Mesodermal cell (in vitro differentiated cells): ENCODE data around the gene SLC17A8.

Experiments
- H3K27ac ChIP-seq: 2 replicates; pipeline ENCODE4 v1.7.0; 2013; ENCODE audit warnings: mild to moderate bottlenecking, low read depth, low read length, moderate library complexity; ENCODE audit not compliant: severe bottlenecking
- H3K36me3 ChIP-seq: 2 replicates; pipeline ENCODE4 v1.7.1; 2013; ENCODE audit warnings: mild to moderate bottlenecking, low read length, moderate library complexity; ENCODE audit not compliant: control insufficient read depth, insufficient read depth
- H3K4me1 ChIP-seq: one replicate; pipeline ENCODE4 v1.7.1; 2013; ENCODE audit warnings: mild to moderate bottlenecking, low read length; ENCODE audit not compliant: insufficient read depth, control insufficient read depth, poor library complexity, severe bottlenecking
- H3K4me3 ChIP-seq: 2 replicates; pipeline ENCODE4 v1.7.0; 2013; ENCODE audit warnings: low read length, control low read depth, mild to moderate bottlenecking; ENCODE audit not compliant: insufficient read depth, poor library complexity, severe bottlenecking; ENCODE audit errors: extremely low read depth
- H3K9me3 ChIP-seq: 2 replicates; pipeline ENCODE4 v1.7.1; 2013; ENCODE audit warnings: mild to moderate bottlenecking, low read length, moderate library complexity; ENCODE audit not compliant: control insufficient read depth
- WGBS, 2 experiments: methylation state at CpG; one replicate each; pipeline ENCODE4 v1.1.5; 2013; ENCODE audit warnings: missing lambda C conversion rate in 2 of 2; ENCODE audit not compliant: insufficient coverage in 2 of 2; 5-methylcytosine and 5-hydroxymethylcytosine counted together

Gene SLC17A8

DNA sequence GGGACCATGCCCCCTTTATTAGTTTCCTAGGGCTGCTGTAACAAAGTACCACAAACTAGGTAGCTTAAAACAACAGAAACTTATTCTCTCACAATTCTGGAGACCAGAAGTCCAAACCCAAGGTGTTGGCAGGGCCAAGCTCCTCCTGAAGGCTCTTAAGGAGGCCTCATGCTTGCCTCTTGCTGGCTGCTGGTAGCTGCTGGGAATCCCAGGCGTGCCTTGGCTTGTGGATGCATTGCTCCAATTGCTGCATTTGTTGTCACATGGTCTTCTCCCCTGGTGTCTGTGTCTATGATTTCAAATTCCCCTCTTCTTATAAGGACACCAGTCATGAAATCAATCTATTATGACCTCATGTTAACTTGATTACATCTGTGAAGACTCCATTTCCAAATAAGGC, 11.2 kb downstream of the SLC17A8 start:
- Histone ChIP-seq H3K9me3 (no peaks in the 10 kb centered on the region), H3K4me1 (no peaks in the 10 kb centered on the region), H3K27ac (no peak overlapping the region), H3K4me3 (no peak overlapping the region), H3K36me3 (no peaks in the 10 kb centered on the region)
- 75 to 77% methylated on average over 1 of the region's 1 CpG for WGBS, 2 experiments

DNA sequence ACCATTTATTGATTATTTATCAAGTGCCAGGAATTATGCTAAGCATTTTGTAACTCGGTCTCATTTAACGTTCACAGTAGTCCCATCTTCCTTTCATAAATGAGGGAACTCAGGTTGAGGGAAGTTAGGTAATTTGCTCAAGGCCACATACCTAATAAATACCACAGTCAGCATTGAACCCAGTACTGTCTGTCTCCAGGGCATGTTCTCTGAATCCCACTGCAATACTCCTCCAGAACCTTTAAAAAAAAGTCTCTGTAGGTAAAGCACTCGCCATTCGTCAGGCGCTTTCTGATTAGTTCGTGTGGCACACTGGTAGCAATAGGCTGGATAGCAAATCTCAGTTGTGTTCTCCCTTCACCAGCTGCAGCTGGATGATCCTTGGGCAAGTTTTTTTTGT, 14.3 kb downstream of the SLC17A8 start:
- Histone ChIP-seq H3K9me3 (no peaks in the 10 kb centered on the region), H3K4me3 (no peak overlapping the region), H3K4me1 (no peaks in the 10 kb centered on the region), H3K27ac (no peak overlapping the region), H3K36me3 (no peaks in the 10 kb centered on the region)
- WGBS, 2 experiments: 80 to 87% methylated on average over 3 to 4 of the region's 6 CpGs

DNA sequence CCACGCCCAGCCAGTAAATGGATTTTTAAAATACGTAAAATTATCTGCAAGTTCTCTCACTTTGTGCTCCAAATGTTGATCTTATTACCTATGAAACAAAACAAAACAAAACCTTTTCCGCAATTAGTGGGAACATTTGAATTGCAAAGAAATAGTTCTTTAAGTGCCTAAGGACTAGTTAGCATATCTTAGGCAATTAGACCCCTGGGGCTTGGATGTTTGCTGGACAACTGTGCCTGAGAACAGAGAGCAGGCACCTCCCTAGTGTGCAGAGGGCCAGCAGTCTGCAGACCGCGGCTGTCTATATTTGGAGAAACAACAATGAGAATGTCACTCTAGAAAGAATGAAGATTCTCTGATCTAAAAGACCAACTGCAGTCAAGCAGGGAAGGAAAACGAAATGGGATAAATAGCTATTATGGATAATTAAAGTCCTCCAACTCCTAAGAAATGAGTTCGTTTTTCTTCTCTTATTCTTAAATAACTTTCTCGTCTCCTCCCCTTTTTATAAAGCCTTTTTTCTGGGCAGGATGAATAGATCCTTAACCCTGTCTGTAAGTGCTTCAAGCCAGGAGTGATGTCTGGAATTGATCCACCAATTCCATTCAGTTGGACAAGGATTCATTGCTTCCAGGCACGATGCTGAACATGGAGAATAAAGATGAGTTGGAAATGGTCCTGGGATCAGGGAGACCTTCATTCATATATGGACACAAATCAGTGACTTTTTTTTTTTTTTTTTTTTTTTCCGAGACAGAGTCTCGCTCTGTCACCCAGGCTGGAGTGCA, 16.2 kb downstream of the SLC17A8 start:
- Histone ChIP-seq H3K36me3 (no peaks in the 10 kb centered on the region), H3K27ac (no peak overlapping the region), H3K9me3 (no peaks in the 10 kb centered on the region), H3K4me3 (no peak overlapping the region), H3K4me1 (no peaks in the 10 kb centered on the region)
- WGBS, 2 experiments: 39% methylated on average over 3 of the region's 11 CpGs; no CpG with 5 or more reads in 1 of the 2 experiments

DNA sequence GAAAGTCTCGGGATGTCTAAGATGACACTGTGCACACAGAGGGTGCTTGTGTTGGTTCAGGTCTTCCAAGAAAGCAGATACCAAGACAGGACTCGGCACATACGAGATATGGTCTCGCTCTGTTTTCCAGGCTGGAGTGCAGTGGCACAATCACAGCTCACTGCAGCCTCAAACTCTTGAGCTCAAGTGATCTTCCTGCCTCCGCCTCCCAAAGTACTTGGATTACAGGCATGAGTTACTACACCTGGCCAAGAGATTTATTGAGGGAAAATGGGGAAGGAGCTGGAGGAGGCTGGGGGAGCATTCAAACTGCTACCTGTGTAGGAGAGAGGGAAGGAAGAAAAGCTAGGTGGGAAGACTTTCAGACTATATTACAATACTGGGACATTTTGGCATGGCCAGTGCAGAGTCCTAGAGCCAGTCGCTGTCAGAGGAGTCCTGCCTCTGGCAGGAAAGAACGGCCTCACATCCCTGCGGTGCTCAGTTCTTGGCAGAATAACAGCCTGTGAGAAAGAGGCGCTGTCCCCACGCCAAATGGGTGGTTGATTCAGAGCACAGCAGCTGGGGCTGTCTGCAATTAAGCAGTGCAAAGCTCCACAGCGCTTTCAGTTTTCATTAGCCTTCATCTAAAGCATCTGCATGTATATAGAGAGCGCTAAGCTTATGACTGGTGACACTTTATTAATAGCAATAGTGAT, 18.3 kb downstream of the SLC17A8 start:
- H3K9me3 ChIP-seq: no peaks in the 10 kb centered on the region
- H3K4me1 ChIP-seq: no peaks in the 10 kb centered on the region
- no peak overlapping the region for H3K27ac ChIP-seq
- WGBS, 2 experiments: 77 to 81% methylated on average over 9 to 10 of the region's 12 CpGs
- no peak overlapping the region for H3K4me3 ChIP-seq
- no peaks in the 10 kb centered on the region for H3K36me3 ChIP-seq

DNA sequence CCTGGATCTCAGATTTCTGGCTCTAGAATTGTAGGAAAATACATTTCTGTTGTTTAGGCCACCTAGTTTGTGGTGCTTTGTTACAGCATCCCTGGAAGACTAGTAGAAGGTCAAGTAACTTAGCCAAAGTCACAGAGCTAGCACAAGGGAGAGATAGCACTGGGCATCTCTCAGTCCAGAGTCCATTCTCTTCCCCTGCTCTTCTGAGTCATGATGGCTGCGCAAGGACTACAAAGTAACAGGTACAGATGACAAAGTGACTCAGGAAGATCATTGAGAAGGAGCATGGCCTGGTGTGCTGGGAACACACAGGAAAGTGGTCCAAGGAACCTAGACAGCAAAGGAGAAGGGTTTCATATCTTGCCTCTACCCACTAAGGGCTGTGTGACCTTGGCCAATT, 19.3 kb downstream of the SLC17A8 start:
- Histone ChIP-seq H3K4me1 (no peaks in the 10 kb centered on the region), H3K9me3 (no peaks in the 10 kb centered on the region), H3K36me3 (no peaks in the 10 kb centered on the region), H3K27ac (no peak overlapping the region), H3K4me3 (no peak overlapping the region)
- WGBS, 2 experiments: 100% methylated on average over 1 of the region's 1 CpG

DNA sequence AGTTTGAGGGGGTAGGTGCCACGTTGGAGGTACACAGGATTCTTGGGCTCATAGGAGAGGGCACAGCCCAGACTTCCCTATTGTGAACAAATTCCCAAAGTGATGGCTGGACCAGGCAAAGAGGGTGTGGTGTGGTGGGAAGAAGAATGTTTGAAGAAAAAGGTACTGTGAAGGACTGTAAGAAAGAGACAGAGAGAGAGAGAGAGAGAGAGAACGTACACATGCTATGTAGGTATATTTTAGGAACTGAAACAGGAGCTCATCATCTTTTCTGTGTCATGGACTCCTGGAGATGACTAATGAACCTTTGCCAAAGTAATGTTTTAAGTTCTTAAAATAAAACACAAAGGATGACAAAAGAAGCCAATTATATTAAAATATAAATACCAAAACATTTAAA, 24.5 kb downstream of the SLC17A8 start:
- WGBS, 2 experiments: 80 to 95% methylated on average over 1 to 2 of the region's 2 CpGs
- Histone ChIP-seq H3K4me1 (no peaks in the 10 kb centered on the region), H3K4me3 (no peak overlapping the region), H3K27ac (no peak overlapping the region), H3K36me3 (no peaks in the 10 kb centered on the region), H3K9me3 (no peaks in the 10 kb centered on the region)

DNA sequence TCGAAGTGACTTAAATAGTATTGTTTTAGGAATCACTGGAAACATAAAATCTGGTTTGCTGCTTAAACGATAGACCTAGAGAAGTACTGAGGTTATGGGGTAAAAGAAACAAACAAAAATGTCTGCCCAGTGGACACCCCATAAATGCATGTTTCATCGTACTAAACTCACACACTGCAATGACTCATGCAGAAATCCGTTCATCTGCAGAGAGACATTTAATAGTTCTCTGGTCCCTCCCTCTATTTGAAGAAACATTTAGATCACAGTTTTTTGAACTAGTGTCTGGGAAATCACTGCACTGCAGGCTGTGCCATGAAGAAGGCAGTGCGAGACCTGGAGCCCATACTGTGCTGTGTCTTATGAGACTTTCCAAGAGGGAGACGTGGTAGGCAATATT, 25.5 kb downstream of the SLC17A8 start:
- H3K4me1 ChIP-seq: no peaks in the 10 kb centered on the region
- no peaks in the 10 kb centered on the region for H3K36me3 ChIP-seq
- H3K27ac ChIP-seq: no peak overlapping the region
- WGBS, 2 experiments: 92 to 98% methylated on average over 4 to 5 of the region's 6 CpGs
- H3K4me3 ChIP-seq: no peak overlapping the region
- no peaks in the 10 kb centered on the region for H3K9me3 ChIP-seq

DNA sequence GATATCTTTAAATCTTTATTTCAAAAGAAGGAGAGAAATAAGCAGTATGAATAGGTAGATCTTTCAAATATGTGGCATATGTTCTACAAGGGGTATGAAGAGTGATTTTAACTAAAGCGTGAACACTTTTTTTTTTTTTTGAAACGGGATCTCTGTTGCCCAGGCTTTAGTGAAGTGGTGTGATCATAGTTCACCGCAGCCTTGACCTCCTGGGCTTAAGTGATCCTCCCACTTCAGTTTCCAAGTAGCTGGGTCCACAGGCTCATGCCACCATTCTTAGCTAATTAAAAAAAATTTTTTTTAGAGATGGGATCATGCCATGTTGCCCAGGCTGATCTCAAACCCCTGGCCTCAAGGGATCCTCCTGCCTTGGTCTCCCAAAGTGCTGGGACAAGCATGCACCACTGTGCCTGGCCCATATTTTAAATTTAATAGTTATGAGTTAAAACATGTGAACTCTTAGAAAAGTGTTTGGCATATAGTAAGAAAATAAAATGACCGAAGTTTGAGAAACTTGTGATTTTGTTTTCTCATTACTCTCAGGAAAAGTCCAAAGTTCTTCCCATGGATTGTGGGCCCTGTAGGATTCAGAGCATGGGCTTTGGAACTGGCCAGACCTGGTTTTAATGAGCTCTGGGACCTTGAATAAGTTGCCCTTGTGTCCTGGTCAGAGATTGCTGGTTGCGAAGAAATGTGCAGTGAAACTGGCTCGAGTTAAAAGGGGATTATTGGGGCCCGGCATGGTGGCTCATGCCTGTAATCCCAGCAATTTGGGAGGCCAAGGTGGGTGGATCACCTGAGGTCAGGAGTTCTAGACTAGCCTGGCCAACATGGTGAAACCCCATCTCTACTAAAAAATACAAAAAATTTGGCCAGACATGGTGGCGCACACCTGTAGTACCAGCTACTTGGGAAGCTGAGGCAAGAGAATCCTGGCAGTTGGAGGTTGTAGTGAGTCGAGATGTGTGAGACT, 27.0 kb downstream of the SLC17A8 start:
- Histone ChIP-seq H3K4me3 (no peak overlapping the region), H3K4me1 (no peaks in the 10 kb centered on the region), H3K36me3 (no peaks in the 10 kb centered on the region), H3K9me3 (no peaks in the 10 kb centered on the region), H3K27ac (no peak overlapping the region)
- WGBS, 2 experiments: 94 to 97% methylated on average over 5 of the region's 9 CpGs

DNA sequence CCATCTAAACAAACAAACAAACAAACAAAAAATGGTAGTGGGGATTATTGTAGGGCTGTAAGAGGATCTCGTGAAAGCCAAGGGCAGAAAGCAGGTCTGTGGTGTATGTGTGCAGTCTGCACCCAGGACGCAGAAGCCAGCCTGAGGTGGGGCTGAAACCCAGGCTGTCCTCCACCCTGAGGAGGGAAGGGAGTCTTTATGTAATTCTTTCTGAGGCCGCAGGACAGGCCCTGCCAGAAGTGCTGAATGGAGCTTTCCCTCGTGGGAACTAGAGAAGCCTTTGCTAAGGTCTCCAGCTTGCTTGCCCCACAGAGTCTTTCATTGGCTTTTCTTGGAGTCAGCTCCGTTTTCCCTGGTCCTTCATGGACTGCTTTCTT, 27.7 kb downstream of the SLC17A8 start:
- Histone ChIP-seq H3K4me3 (no peak overlapping the region), H3K9me3 (no peaks in the 10 kb centered on the region), H3K36me3 (no peaks in the 10 kb centered on the region), H3K27ac (no peak overlapping the region), H3K4me1 (no peaks in the 10 kb centered on the region)
- WGBS, 2 experiments: 81 to 84% methylated on average over 5 of the region's 5 CpGs

DNA sequence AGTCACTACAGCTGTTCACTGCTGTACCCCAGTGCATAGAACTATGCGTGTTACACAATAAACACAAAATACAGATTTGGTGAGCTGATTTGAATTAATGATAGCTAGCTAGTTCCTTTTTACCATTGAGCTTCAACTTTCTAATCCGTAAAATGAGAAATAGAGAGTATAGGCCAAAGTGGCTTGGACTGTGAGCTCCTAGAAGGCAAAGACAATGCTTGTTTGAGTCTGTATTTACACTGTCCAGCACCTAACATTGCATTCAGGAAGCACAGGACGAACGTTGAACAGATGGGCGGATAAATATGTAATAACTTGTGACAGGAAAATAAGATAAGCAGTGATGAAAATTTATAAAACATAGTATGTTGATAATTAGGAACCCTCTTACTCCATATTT, 31.5 kb downstream of the SLC17A8 start:
- H3K36me3 ChIP-seq: no peaks in the 10 kb centered on the region

More for the DNA sequence above, 31.5 kb downstream of the SLC17A8 start:
- WGBS, 2 experiments: no CpG with 5 or more reads among the region's 5 CpGs
- Histone ChIP-seq H3K27ac (no peak overlapping the region), H3K4me1 (no peaks in the 10 kb centered on the region), H3K4me3 (no peak overlapping the region), H3K9me3 (no peaks in the 10 kb centered on the region)
